GM12878 (cell line): ENCODE measurements around the gene PDPK1. TPM values are rescaled to one million over a fixed set of nuclear protein-coding genes. Genes with fewer than 3 reads are reported as not detected.

ENCODE experiments used
- ATAC-seq: fragments of 200-7000 bp; cut with Tn5 transposase; 3 replicates; pipeline ENCODE4 v1.9.1; 2020; ENCODE audit warnings: mild to moderate bottlenecking, moderate library complexity
- BruUV-seq: library from RNA; stranded (reverse); fragments of 400-500 nt; replicated peaks from 2 replicates; lab custom pipeline; 2021; lab: Mats Ljungman, UMichigan
- CTCF ChIA-PET: fragments of 300-600 bp; sonication (Branson Sonifier 250); formaldehyde crosslinking; extraction: SDS; loops from one replicate; lab custom pipeline; 2021; ENCODE audit warnings: inconsistent platforms; lab: Yijun Ruan, JAX
- POLR2A ChIA-PET: fragments of 350-600 bp; formaldehyde crosslinking; extraction: SDS; loops from one replicate; lab custom pipeline; 2021; ENCODE audit warnings: inconsistent platforms; lab: Charles Lee
- RAD21 ChIA-PET: fragments of 300-600 bp; sonication (Branson Sonifier 250); formaldehyde crosslinking; loops from one replicate; lab custom pipeline; 2023; ENCODE audit warnings: antibody characterized with exemption; ENCODE audit not compliant: unreplicated experiment; lab: Charles Lee
- SMC1A ChIA-PET: fragments of 300-600 bp; sonication (Branson Sonifier 250); formaldehyde crosslinking; loops from one replicate; lab custom pipeline; 2023; ENCODE audit not compliant: unreplicated experiment, uncharacterized antibody; lab: Charles Lee
- DNase-seq: peaks from one replicate; pipeline ENCODE4 v3.0.0-alpha.2; 2011; ENCODE audit warnings: low read depth, low spot score
- FAIRE-seq: peaks from 3 replicates; lab custom pipeline; 2011; peaks lifted over from hg19 to GRCh38; lab: Jason Lieb, UNC
- H2AFZ ChIP-seq: 2 replicates; pipeline ENCODE4 v1.6.0; 2011; ENCODE audit warnings: low read depth, low read length, control low read depth; ENCODE audit not compliant: control insufficient read depth
- H3K27ac ChIP-seq: 2 replicates; pipeline ENCODE4 v1.5.1; 2011; ENCODE audit warnings: control low read depth; ENCODE audit not compliant: control insufficient read depth, insufficient read depth
- H3K27me3 ChIP-seq, 2 experiments: replicated peaks in 1 of 2; 2 replicates each; pipeline versions ENCODE4 v1.6.0 to v1.6.1; 2011; ENCODE audit warnings: low read length in 1 of 2; ENCODE audit not compliant: control insufficient read depth in 2 of 2, insufficient read depth in 2 of 2
- H3K36me3 ChIP-seq, 2 experiments: 2 replicates each; pipeline ENCODE4 v1.5.1; 2011; ENCODE audit warnings: low read length in 1 of 2; ENCODE audit not compliant: control insufficient read depth in 2 of 2, insufficient read depth in 2 of 2
- H3K4me1 ChIP-seq: 2 replicates; pipeline ENCODE4 v1.6.1; 2011; ENCODE audit warnings: mild to moderate bottlenecking, low read length, moderate library complexity, mixed read lengths; ENCODE audit not compliant: control insufficient read depth, insufficient read depth
- H3K4me2 ChIP-seq: 2 replicates; pipeline ENCODE4 v1.6.0; 2011; ENCODE audit warnings: control low read depth; ENCODE audit not compliant: control insufficient read depth, insufficient read depth
- H3K4me3 ChIP-seq: fragments of 200-600 bp; sonication (generic); 2 replicates; pipeline ENCODE4 v1.5.1; 2016
- H3K79me2 ChIP-seq: 2 replicates; pipeline ENCODE4 v1.6.0; 2011; ENCODE audit warnings: low read length; ENCODE audit not compliant: control insufficient read depth, insufficient read depth
- H3K9ac ChIP-seq: 2 replicates; pipeline ENCODE4 v1.8.0; 2011; ENCODE audit warnings: low read length, control low read depth, mixed read lengths; ENCODE audit not compliant: control insufficient read depth, insufficient read depth
- H3K9me3 ChIP-seq: replicated peaks from 3 replicates; pipeline ENCODE4 v1.5.1; 2011; ENCODE audit warnings: mild to moderate bottlenecking, low read length; ENCODE audit not compliant: control insufficient read depth, insufficient read depth
- H4K20me1 ChIP-seq: 2 replicates; pipeline ENCODE4 v1.6.0; 2011; ENCODE audit not compliant: control insufficient read depth, insufficient read depth
- FOS ChIP-seq: IDR thresholded peaks from 3 replicates; pipeline ENCODE4 v1.6.1; 2011; ENCODE audit warnings: borderline replicate concordance; ENCODE audit not compliant: insufficient read length; ENCODE audit errors: extremely low read depth
- ZNF24 ChIP-seq: fragments of 450-650 bp; IDR thresholded peaks from 2 replicates; pipeline ENCODE4 v1.6.1; 2017; ENCODE audit warnings: antibody characterized with exemption, mild to moderate bottlenecking
- ZNF274 ChIP-seq: IDR thresholded peaks from one replicate; pipeline ENCODE4 v1.8.0; 2011; ENCODE audit not compliant: insufficient read length, insufficient read depth
- WGBS: methylation state at CpG from one replicate; pipeline ENCODE4 v1.1.6; 2016; ENCODE audit warnings: low lambda C conversion rate; ENCODE audit not compliant: insufficient replicate concordance, insufficient coverage; ENCODE audit errors: missing lambda C conversion rate; 5-methylcytosine and 5-hydroxymethylcytosine counted together
- in situ Hi-C: fragments of 300-500 bp; cut with MboI; formaldehyde crosslinking; loops from 9 replicates; pipeline ENCODE4 v1.14.3; 2018; ENCODE audit warnings: mixed read lengths
- intact Hi-C: fragments of 100-400 bp; cut with micrococcal nuclease; formaldehyde crosslinking; loops from one replicate; pipeline ENCODE4 v1.14.2; 2022; ENCODE audit not compliant: unreplicated experiment
- polyA plus RNA-seq, 11 experiments: library from polyadenylated mRNA; depleted of rRNA in 4 of 11; unstranded in 6 of 11; stranded (reverse) in 5 of 11; fragments of >200 nt; fragmentation: Nextera tagmentation in 4 of 11; fragmentation: Illumina TruSeq in 1 of 11; extraction: Ambion mirVana in 4 of 11; extraction: Trizol in 1 of 11; gene quantifications; 1 replicate in 1 of 11; 2 replicates in 10 of 11; pipeline versions ENCODE4 v1.2.1 to v1.2.3, GENCODE V29; 2011 to 2016; ENCODE audit warnings: inconsistent platforms in 2 of 11, missing spikeins in 2 of 11, low read depth in 1 of 11
- total RNA-seq, 4 experiments: library from RNA; depleted of rRNA in 3 of 4; stranded (reverse); fragments of >200 nt in 3 of 4; fragmentation: Illumina TruSeq in 1 of 4; extraction: Trizol in 1 of 4; gene quantifications; 2 replicates each; pipeline versions ENCODE4 v1.2.1 to v1.2.3, GENCODE V29; 2013 to 2021
- TF ChIP-seq, protein P1 (sequence below): fragments of 450-650 bp; IDR thresholded peaks from 2 replicates; pipeline ENCODE4 v1.6.1; 2017; ENCODE audit warnings: mild to moderate bottlenecking
- TF ChIP-seq, protein P2 (sequence below), 3 experiments: IDR thresholded peaks in 2 of 3; conservative IDR thresholded peaks in 1 of 3; 2 replicates each; pipeline ENCODE4 v1.5.1; 2011; ENCODE audit warnings: low read depth in 3 of 3, low read length in 3 of 3, mild to moderate bottlenecking in 3 of 3, control low read depth in 2 of 3, moderate library complexity in 2 of 3, inconsistent platforms in 1 of 3, mixed read lengths in 1 of 3; ENCODE audit not compliant: control insufficient read depth in 2 of 3, insufficient read depth in 1 of 3; ENCODE audit errors: extremely low read depth in 1 of 3

The PDPK1 gene
- total and polyA plus RNA-seq, 10 of the 15 experiments (the other 5 are each of a cell fraction or from before 2014, with no cell fraction given): 3.9 to 41.3 (median 25.5) TPM

DNA sequence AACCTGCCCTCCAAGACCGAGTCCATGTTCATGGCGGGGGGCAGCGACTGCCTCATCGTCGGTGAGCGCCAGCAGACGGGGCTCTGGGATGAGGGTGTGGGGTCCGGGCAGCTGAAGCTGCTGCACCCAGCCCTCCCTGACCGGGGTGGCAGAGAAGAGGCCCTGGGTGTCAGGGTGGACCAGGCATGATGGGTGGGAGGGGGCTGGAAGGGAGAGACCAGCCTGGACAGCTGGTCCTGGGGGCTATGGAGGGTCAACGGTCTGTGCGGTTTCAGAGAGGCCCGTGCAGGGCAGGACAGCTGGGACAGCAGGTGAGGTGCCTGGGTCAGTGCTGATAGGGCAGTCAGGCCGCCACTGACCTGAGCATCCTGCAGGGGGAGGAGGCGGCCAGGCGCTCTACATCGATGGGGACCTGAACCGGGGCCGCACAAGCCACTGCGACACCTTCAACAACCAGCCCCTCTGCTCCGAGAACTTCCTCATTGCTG, 37.3 kb upstream of the PDPK1 start:
- DNase-seq (no peak), ATAC-seq (peak; percentile 17; the same call in 2 of the 3 replicates)
- ChIA-PET CTCF (interaction anchor here (0.6 to 2.8 kb wide), 17 partner anchors 11 to 360 kb away, joined by 3 to 36 read pairs (median 5); partner anchors contain the start of genes ABCA3, CCNF, PDPK1 and TEDC2), POLR2A (interaction anchor here (1.5 kb wide), 1 partner anchor 32 kb away, joined by 7 read pairs; no protein-coding TSS in a partner anchor), RAD21 (interaction anchor here (1.1 to 2.0 kb wide), 6 partner anchors 9 to 306 kb away, joined by 3 to 16 read pairs (median 8); partner anchors contain the start of gene CCNF)
- Histone ChIP-seq H3K9ac (no peak overlapping the region), H3K9me3 (no peaks in the 10 kb centered on the region), H2AFZ (no peak overlapping the region), H3K27me3 (no peaks in the 10 kb centered on the region)
- 88% methylated on average over 20 of the region's 20 CpGs for WGBS
- TF ChIP-seq ZNF274 (no peak), FOS (no peak), ZNF24 (no peak)
- TF ChIP-seq, protein P1, sequence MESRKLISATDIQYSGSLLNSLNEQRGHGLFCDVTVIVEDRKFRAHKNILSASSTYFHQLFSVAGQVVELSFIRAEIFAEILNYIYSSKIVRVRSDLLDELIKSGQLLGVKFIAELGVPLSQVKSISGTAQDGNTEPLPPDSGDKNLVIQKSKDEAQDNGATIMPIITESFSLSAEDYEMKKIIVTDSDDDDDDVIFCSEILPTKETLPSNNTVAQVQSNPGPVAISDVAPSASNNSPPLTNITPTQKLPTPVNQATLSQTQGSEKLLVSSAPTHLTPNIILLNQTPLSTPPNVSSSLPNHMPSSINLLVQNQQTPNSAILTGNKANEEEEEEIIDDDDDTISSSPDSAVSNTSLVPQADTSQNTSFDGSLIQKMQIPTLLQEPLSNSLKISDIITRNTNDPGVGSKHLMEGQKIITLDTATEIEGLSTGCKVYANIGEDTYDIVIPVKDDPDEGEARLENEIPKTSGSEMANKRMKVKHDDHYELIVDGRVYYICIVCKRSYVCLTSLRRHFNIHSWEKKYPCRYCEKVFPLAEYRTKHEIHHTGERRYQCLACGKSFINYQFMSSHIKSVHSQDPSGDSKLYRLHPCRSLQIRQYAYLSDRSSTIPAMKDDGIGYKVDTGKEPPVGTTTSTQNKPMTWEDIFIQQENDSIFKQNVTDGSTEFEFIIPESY: peak; percentile 52; the same call in 1 of the 2 replicates
- TF ChIP-seq, protein P2, sequence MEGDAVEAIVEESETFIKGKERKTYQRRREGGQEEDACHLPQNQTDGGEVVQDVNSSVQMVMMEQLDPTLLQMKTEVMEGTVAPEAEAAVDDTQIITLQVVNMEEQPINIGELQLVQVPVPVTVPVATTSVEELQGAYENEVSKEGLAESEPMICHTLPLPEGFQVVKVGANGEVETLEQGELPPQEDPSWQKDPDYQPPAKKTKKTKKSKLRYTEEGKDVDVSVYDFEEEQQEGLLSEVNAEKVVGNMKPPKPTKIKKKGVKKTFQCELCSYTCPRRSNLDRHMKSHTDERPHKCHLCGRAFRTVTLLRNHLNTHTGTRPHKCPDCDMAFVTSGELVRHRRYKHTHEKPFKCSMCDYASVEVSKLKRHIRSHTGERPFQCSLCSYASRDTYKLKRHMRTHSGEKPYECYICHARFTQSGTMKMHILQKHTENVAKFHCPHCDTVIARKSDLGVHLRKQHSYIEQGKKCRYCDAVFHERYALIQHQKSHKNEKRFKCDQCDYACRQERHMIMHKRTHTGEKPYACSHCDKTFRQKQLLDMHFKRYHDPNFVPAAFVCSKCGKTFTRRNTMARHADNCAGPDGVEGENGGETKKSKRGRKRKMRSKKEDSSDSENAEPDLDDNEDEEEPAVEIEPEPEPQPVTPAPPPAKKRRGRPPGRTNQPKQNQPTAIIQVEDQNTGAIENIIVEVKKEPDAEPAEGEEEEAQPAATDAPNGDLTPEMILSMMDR (IDR thresholded peaks at IDR 0.05 in 2 of 3, conservative IDR thresholded peaks at IDR 0.05 in 1 of 3; ENCODE audit: control insufficient read depth in 2 of 3, extremely low read depth in 1 of 3, insufficient read depth in 1 of 3, low read depth in 3 of 3, low read length in 3 of 3): 0 out of 6 replicates have a peak, but pooled peaks of 1 of the 3 experiments have one; percentile 3
- TF ChIP-seq, all 136 proteins: peak for 2
- Histone ChIP-seq H3K36me3 (peaks cover 0 to 11% of the 10 kb centered on the region in 2 experiments; a peak in 2 of 4 replicates), H3K4me3 (no peak overlapping the region), H3K79me2 (no peaks in the 10 kb centered on the region), H3K27ac (no peak overlapping the region), H4K20me1 (no peaks in the 10 kb centered on the region), H3K4me2 (no peak overlapping the region), H3K4me1 (no peaks in the 10 kb centered on the region)
- intact Hi-C loops (loop anchor here (2.0 to 10.0 kb wide), 4 partner anchors 68 to 306 kb away; partner anchors contain the start of genes ABCA3 and RNPS1), in situ Hi-C loops (no loop called here)
- no peak for FAIRE-seq
- SMC1A ChIA-PET: interaction anchor here (1.5 to 2.5 kb wide), 2 partner anchors 14 to 70 kb away, joined by 3 to 17 read pairs; partner anchors contain the start of gene CCNF
- BruUV-seq: no TSS peak
